Measurements from ENCODE around the gene LLCFC1.

Gene LLCFC1

GRCh38 chr7:142910481-142910880 is 28.8 kb upstream of the LLCFC1 start:
- no peak for DNase-seq (ENCODE audit: low spot score)

GRCh38 chr7:142913051-142913450 is 26.2 kb upstream of the LLCFC1 start:
- no peak for DNase-seq (ENCODE audit: low spot score)

GRCh38 chr7:142913566-142913965 is 25.7 kb upstream of the LLCFC1 start:
- no peak for DNase-seq (ENCODE audit: low spot score)

GRCh38 chr7:142914121-142914520 is 25.2 kb upstream of the LLCFC1 start:
- no peak for DNase-seq (ENCODE audit: low spot score)

GRCh38 chr7:142915315-142915714 is 24.0 kb upstream of the LLCFC1 start:
- DNase-seq (ENCODE audit: low spot score) = no peak

GRCh38 chr7:142916508-142916907 is 22.8 kb upstream of the LLCFC1 start:
- DNase-seq (ENCODE audit: low spot score) = no peak

- no peak for DNase-seq (ENCODE audit: low spot score)
These were observed 21.8 kb upstream of the LLCFC1 start for GRCh38 chr7:142917447-142917846.

- DNase-seq (ENCODE audit: low spot score) = no peak
These were observed 20.4 kb upstream of the LLCFC1 start for GRCh38 chr7:142918901-142919300.

- DNase-seq (ENCODE audit: low spot score) = no peak
These were observed 19.6 kb upstream of the LLCFC1 start for GRCh38 chr7:142919656-142920055.

GRCh38 chr7:142923391-142923790 is 15.9 kb upstream of the LLCFC1 start:
- DNase-seq (ENCODE audit: low spot score) = no peak

GRCh38 chr7:142925413-142925812 is 13.9 kb upstream of the LLCFC1 start:
- DNase-seq (ENCODE audit: low spot score) = no peak

GRCh38 chr7:142927085-142927745 is 12.1 kb upstream of the LLCFC1 start:
- no peak for DNase-seq (ENCODE audit: low spot score)

GRCh38 chr7:142927949-142928348 is 11.3 kb upstream of the LLCFC1 start:
- DNase-seq (ENCODE audit: low spot score) = no peak

- DNase-seq (ENCODE audit: low spot score) = no peak
These were observed 9.1 kb upstream of the LLCFC1 start for GRCh38 chr7:142930126-142930730.

GRCh38 chr7:142932386-142933091 is 6.7 kb upstream of the LLCFC1 start:
- DNase-seq (ENCODE audit: low spot score) = no peak

GRCh38 chr7:142933092-142933475 is 6.2 kb upstream of the LLCFC1 start:
- DNase-seq (ENCODE audit: low spot score) = no peak

GRCh38 chr7:142933624-142934023 is 5.7 kb upstream of the LLCFC1 start, which contains the start of gene TRPV5:
Gene TRPV5, minus strand, starts transcription at chr7:142933746. Its CDS starts 287 bp downstream, at chr7:142933459.
- no peak for DNase-seq (ENCODE audit: low spot score)

- no peak for DNase-seq (ENCODE audit: low spot score)
These were observed 5.2 kb upstream of the LLCFC1 start for GRCh38 chr7:142934056-142934455.

GRCh38 chr7:142935941-142936565 is 3.2 kb upstream of the LLCFC1 start:
- no peak for DNase-seq (ENCODE audit: low spot score)

- DNase-seq (ENCODE audit: low spot score) = no peak
These were observed 673 bp upstream of the LLCFC1 start for GRCh38 chr7:142938611-142939010.

GRCh38 chr7:142940966-142941535 is 1.8 kb downstream of the LLCFC1 start:
- no peak for DNase-seq (ENCODE audit: low spot score)

- DNase-seq (ENCODE audit: low spot score) = no peak
These were observed 2.3 kb downstream of the LLCFC1 start for GRCh38 chr7:142941541-142941940.

GRCh38 chr7:142942746-142943145 is 3.5 kb downstream of the LLCFC1 start:
- no peak for DNase-seq (ENCODE audit: low spot score)
